ENCODE results near the gene SHISA5. TPM values are rescaled to one million over a fixed set of nuclear protein-coding genes. Genes with fewer than 3 reads are reported as not detected.
"Not testable (repeated sequence)": the region's sequence is repeated elsewhere in the genome, so short reads cannot be mapped to it uniquely, and the experiment has no call there.

Gene SHISA5
- total and polyA plus RNA-seq, 2 of the 8 experiments (the other 6 are each of a cell fraction or from before 2014, with no cell fraction given): 196 to 315 TPM

- no peak for TF ChIP-seq BCL11A (IDR thresholded peaks at IDR 0.05; ENCODE audit: low read depth in 2 of 2, low read length in 2 of 2)
- TF ChIP-seq USF2 (IDR thresholded peaks at IDR 0.05; ENCODE audit: low read length): no peak
- no peak for TF ChIP-seq POLR2AphosphoS5 (IDR thresholded peaks at IDR 0.05; ENCODE audit: low read depth, low read length)
- TF ChIP-seq YY1 (IDR thresholded peaks at IDR 0.05; ENCODE audit: low read depth, low read length): no peak
Observed at GRCh38 chr3:48552111-48552951, 48.4 kb upstream of the SHISA5 start (continued).

GRCh38 chr3:48551651-48552050 is 47.7 kb upstream of the SHISA5 start:
- not testable (repeated sequence) for H4K91ac ChIP-seq (replicated peaks; ENCODE audit: insufficient read length, low read length); H3K36me3 ChIP-seq (ENCODE audit: control insufficient read depth in 2 of 4, insufficient read depth in 4 of 4, low read length in 3 of 4); H3K56ac ChIP-seq (replicated peaks; ENCODE audit: insufficient read length, low read depth, low read length); H2BK5ac ChIP-seq (ENCODE audit: low read depth, low read length); H2BK12ac ChIP-seq (ENCODE audit: low read depth, low read length); H3K23ac ChIP-seq (ENCODE audit: insufficient read length); H3K4me3 ChIP-seq (ENCODE audit: extremely low read depth in 1 of 4, insufficient read depth in 2 of 4, low read depth in 3 of 4, low read length in 4 of 4); H4K8ac ChIP-seq (ENCODE audit: extremely low read depth, insufficient read depth, low read length); H2AFZ ChIP-seq (ENCODE audit: low read length); FAIRE-seq; H3K23me2 ChIP-seq (ENCODE audit: low read depth, low read length); H3K9me3 ChIP-seq (ENCODE audit: insufficient read depth in 2 of 2, low read depth in 1 of 2, low read length in 1 of 2); H3K14ac ChIP-seq (ENCODE audit: insufficient read length); H3K27me3 ChIP-seq (replicated peaks in 1 of 4; ENCODE audit: control insufficient read depth in 3 of 4, extremely low read depth in 1 of 4, insufficient read depth in 3 of 4, low read length in 3 of 4); H2BK15ac ChIP-seq (ENCODE audit: low read length); H3K4ac ChIP-seq (replicated peaks; ENCODE audit: insufficient read length, low read depth, low read length); H3K4me2 ChIP-seq (ENCODE audit: insufficient read depth in 1 of 2, low read depth in 2 of 2, low read length in 2 of 2); H4K5ac ChIP-seq (ENCODE audit: insufficient read length, low read depth, low read length); H2BK20ac ChIP-seq (ENCODE audit: low read length); H3K27ac ChIP-seq (ENCODE audit: low read depth, low read length); H3K9ac ChIP-seq (replicated peaks in 1 of 4; ENCODE audit: extremely low read depth in 1 of 4, low read depth in 3 of 4, low read length in 3 of 4); DNase-seq (ENCODE audit: low read depth in 1 of 2, low spot score in 2 of 2); H4K20me1 ChIP-seq (replicated peaks in 1 of 2; ENCODE audit: control insufficient read depth in 1 of 2, insufficient read depth in 2 of 2, low read length in 2 of 2); H3K18ac ChIP-seq (ENCODE audit: extremely low read depth, low read length); H2AK5ac ChIP-seq (ENCODE audit: low read depth, low read length); H2BK120ac ChIP-seq (replicated peaks; ENCODE audit: low read depth, low read length)
- ChIA-PET POLR2A (ENCODE audit: partially characterized antibody) (interaction anchor here (0.9 to 6.0 kb wide), 6 partner anchors 12 to 111 kb away, joined by 3 to 34 read pairs (median 4); partner anchors contain the start of genes CCDC51, CELSR3, TMA7 and UCN2), CTCF (ENCODE audit: partially characterized antibody) (interaction anchor here (0.9 to 5.4 kb wide), 9 partner anchors 10 to 119 kb away, joined by 3 to 67 read pairs (median 9); partner anchors contain the start of genes SLC26A6 and UQCRC1)
- Histone ChIP-seq H3K79me2 (ENCODE audit: control insufficient read depth in 1 of 2, insufficient read depth in 2 of 2, low read length in 2 of 2) (peaks cover 0 to 27% of the 10 kb centered on the region in 2 experiments; a peak in 1 of 4 replicates), H3K79me1 (ENCODE audit: low read depth, low read length) (peaks cover 11% of the 10 kb centered on the region), H3K4me1 (replicated peaks in 1 of 4; ENCODE audit: control insufficient read depth in 3 of 4, insufficient read depth in 4 of 4, low read length in 3 of 4) (peaks cover 0 to 12% (median 7%) of the 10 kb centered on the region in 4 experiments; a peak in 6 of 7 replicates)
- 92% methylated on average over 7 of the region's 7 CpGs; no CpG with 5 or more reads in 1 of the 2 experiments for WGBS, 2 experiments (ENCODE audit: extremely low coverage in 1 of 2, insufficient coverage in 1 of 2, insufficient read length in 1 of 2, insufficient replicate concordance in 2 of 2, low coverage in 1 of 2, low lambda C conversion rate in 2 of 2, missing lambda C conversion rate in 1 of 2)

All from H1 (cell line).